Measurements from ENCODE around the gene KRTAP13-3. TPM values are rescaled to one million over a fixed set of nuclear protein-coding genes. Genes with fewer than 3 reads are reported as not detected.

KRTAP13-3 gene
- total RNA-seq, 1 donor from 2014 or later: not detected

Other genes with a start within 250 kb of the KRTAP13-3 start
- gene CLDN8, start 209.8 kb downstream of the KRTAP13-3 start, total RNA-seq: not detected
- gene KRTAP24-1, start 143.0 kb downstream of the KRTAP13-3 start, total RNA-seq: not detected
- not detected for gene KRTAP25-1, start 136.4 kb downstream of the KRTAP13-3 start, total RNA-seq
- not detected for gene KRTAP26-1, start 105.6 kb downstream of the KRTAP13-3 start, total RNA-seq
- gene KRTAP27-1, start 88.2 kb downstream of the KRTAP13-3 start, total RNA-seq: not detected
- not detected for gene KRTAP23-1, start 77.3 kb downstream of the KRTAP13-3 start, total RNA-seq
- not detected for gene KRTAP13-2, start 53.7 kb downstream of the KRTAP13-3 start, total RNA-seq
- gene KRTAP13-1, start 29.9 kb downstream of the KRTAP13-3 start, total RNA-seq: not detected
- not detected for gene KRTAP13-4, start 4.3 kb upstream of the KRTAP13-3 start, total RNA-seq
- gene KRTAP15-1, start 14.3 kb upstream of the KRTAP13-3 start, total RNA-seq: not detected
- not detected for gene KRTAP19-1, start 54.4 kb upstream of the KRTAP13-3 start, total RNA-seq
- not detected for gene KRTAP19-2, start 61.5 kb upstream of the KRTAP13-3 start, total RNA-seq
- not detected for gene KRTAP19-3, start 66.1 kb upstream of the KRTAP13-3 start, total RNA-seq
- not detected for gene KRTAP19-4, start 71.2 kb upstream of the KRTAP13-3 start, total RNA-seq
- not detected for gene KRTAP19-5, start 76.2 kb upstream of the KRTAP13-3 start, total RNA-seq
- not detected for gene KRTAP19-6, start 115.9 kb upstream of the KRTAP13-3 start, total RNA-seq
- not detected for gene KRTAP19-7, start 135.4 kb upstream of the KRTAP13-3 start, total RNA-seq
- not detected for gene KRTAP22-2, start 164.5 kb upstream of the KRTAP13-3 start, total RNA-seq
- not detected for gene KRTAP6-3, start 166.5 kb upstream of the KRTAP13-3 start, total RNA-seq
- gene KRTAP6-2, start 173.0 kb upstream of the KRTAP13-3 start, total RNA-seq: not detected
- not detected for gene KRTAP22-1, start 175.2 kb upstream of the KRTAP13-3 start, total RNA-seq
- not detected for gene KRTAP6-1, start 188.0 kb upstream of the KRTAP13-3 start, total RNA-seq
- not detected for gene KRTAP20-1, start 190.5 kb upstream of the KRTAP13-3 start, total RNA-seq
- gene KRTAP20-4, start 194.7 kb upstream of the KRTAP13-3 start, total RNA-seq: not detected
- gene KRTAP20-2, start 209.3 kb upstream of the KRTAP13-3 start, total RNA-seq: not detected
- not detected for gene KRTAP20-3, start 216.9 kb upstream of the KRTAP13-3 start, total RNA-seq

Measured in left lobe of liver (tissue), 1 donor.